NOMO-1 (cell line): ENCODE measurements around the gene TPO.
"Not testable (repeated sequence)": the region's sequence is repeated elsewhere in the genome, so short reads cannot be mapped to it uniquely, and the experiment has no call there.

ENCODE experiments used
- DNase-seq, 2 experiments: peaks; one replicate each; lab custom pipeline; 2025; ENCODE audit not compliant: unreplicated experiment in 2 of 2; lab: John Stamatoyannopoulos, UW

TPO gene

GRCh38 chr2:1481406-1482252, 68.4 kb downstream of the TPO start:
- no peak for DNase-seq

- DNase-seq: no peak
Observed at GRCh38 chr2:1482253-1482675, 69.0 kb downstream of the TPO start.

GRCh38 chr2:1482981-1483380, 69.7 kb downstream of the TPO start:
- no peak for DNase-seq

GRCh38 chr2:1483551-1483950, 70.3 kb downstream of the TPO start:
- DNase-seq: no peak

- DNase-seq: no peak
Observed at GRCh38 chr2:1484131-1484884, 71.0 kb downstream of the TPO start.

- DNase-seq: no peak
Observed at GRCh38 chr2:1486670-1487069, 73.4 kb downstream of the TPO start.

- no peak for DNase-seq
Observed at GRCh38 chr2:1487758-1488157, 74.5 kb downstream of the TPO start.

GRCh38 chr2:1488181-1488671, 75.0 kb downstream of the TPO start:
- DNase-seq: no peak

- DNase-seq: no peak
Observed at GRCh38 chr2:1488851-1489250, 75.6 kb downstream of the TPO start.

GRCh38 chr2:1489486-1489885, 76.2 kb downstream of the TPO start:
- no peak for DNase-seq

- DNase-seq: not testable (repeated sequence)
Observed at GRCh38 chr2:1490381-1490780, 77.1 kb downstream of the TPO start.

- no peak for DNase-seq
Observed at GRCh38 chr2:1491751-1492150, 78.5 kb downstream of the TPO start.

- DNase-seq: not testable (repeated sequence)
Observed at GRCh38 chr2:1492231-1492630, 79.0 kb downstream of the TPO start.

GRCh38 chr2:1492711-1493430, 79.6 kb downstream of the TPO start:
- DNase-seq: no peak

GRCh38 chr2:1493431-1494126, 80.3 kb downstream of the TPO start:
- DNase-seq: no peak

GRCh38 chr2:1494257-1494656, 81.0 kb downstream of the TPO start:
- no peak for DNase-seq

GRCh38 chr2:1494906-1495305, 81.6 kb downstream of the TPO start:
- DNase-seq: no peak

- no peak for DNase-seq
Observed at GRCh38 chr2:1495676-1496358, 82.6 kb downstream of the TPO start.

GRCh38 chr2:1496359-1496821, 83.1 kb downstream of the TPO start:
- DNase-seq: no peak

GRCh38 chr2:1497122-1497611, 83.9 kb downstream of the TPO start:
- no peak for DNase-seq
